Endothelial cell of umbilical vein (primary cell): Measurements from ENCODE around the gene IGF2BP1. TPM values are rescaled to one million over a fixed set of nuclear protein-coding genes. Genes with fewer than 3 reads are reported as not detected.

Experiments
- BruUV-seq: library from RNA; stranded (reverse); fragments of 400-500 nt; replicated peaks from 2 replicates; lab custom pipeline; 2021; lab: Mats Ljungman, UMichigan
- CTCF ChIA-PET: fragments of 300-600, 350-600 bp; sonication (Branson Sonifier 250); formaldehyde crosslinking; loops from one replicate; lab custom pipeline; 2021; ENCODE audit warnings: antibody characterized with exemption, inconsistent platforms; lab: Charles Lee
- POLR2A ChIA-PET: fragments of 300-600, 350-600 bp; sonication (Branson Sonifier 250); formaldehyde crosslinking; loops from one replicate; lab custom pipeline; 2021; ENCODE audit warnings: antibody characterized with exemption, inconsistent platforms; lab: Charles Lee
- DNase-seq: peaks from one replicate; pipeline ENCODE4 v3.0.0-alpha.2; 2011; ENCODE audit warnings: low read depth, low spot score
- FAIRE-seq: peaks from 2 replicates; lab custom pipeline; 2011; peaks lifted over from hg19 to GRCh38; lab: Jason Lieb, UNC
- H2AFZ ChIP-seq: 2 replicates; pipeline ENCODE4 v1.6.0; 2012; ENCODE audit warnings: low read depth, low read length, control low read depth, inconsistent platforms
- H3K27ac ChIP-seq: 2 replicates; pipeline ENCODE4 v1.5.1; 2011; ENCODE audit warnings: low read depth, mild to moderate bottlenecking, control low read depth, low read length, moderate library complexity; ENCODE audit not compliant: insufficient read depth
- H3K27me3 ChIP-seq, 2 experiments: 2 replicates each; pipeline versions ENCODE4 v1.6.0 to v1.6.1; 2011; ENCODE audit warnings: low read length in 2 of 2, mixed read lengths in 1 of 2; ENCODE audit not compliant: control insufficient read depth in 2 of 2, insufficient read depth in 2 of 2
- H3K36me3 ChIP-seq, 2 experiments: 2 replicates in 1 of 2; 3 replicates in 1 of 2; pipeline ENCODE4 v1.5.1; 2011; ENCODE audit warnings: low read length in 2 of 2, mild to moderate bottlenecking in 1 of 2, moderate library complexity in 1 of 2; ENCODE audit not compliant: control insufficient read depth in 2 of 2, insufficient read depth in 2 of 2; ENCODE audit errors: extremely low read depth in 1 of 2
- H3K4me1 ChIP-seq: 3 replicates; pipeline ENCODE4 v1.5.1; 2011; ENCODE audit warnings: mild to moderate bottlenecking, low read length; ENCODE audit not compliant: control insufficient read depth, insufficient read depth; ENCODE audit errors: extremely low read depth
- H3K4me2 ChIP-seq: 2 replicates; pipeline ENCODE4 v1.6.1; 2011; ENCODE audit warnings: low read length, control low read depth, mixed read lengths; ENCODE audit not compliant: insufficient read depth
- H3K4me3 ChIP-seq, 3 experiments: fragments of 200-600 bp in 1 of 3; sonication (generic), shearing (Covaris generic) in 1 of 3; replicated peaks in 1 of 3; 2 replicates each; pipeline ENCODE4 v1.5.1; 2011 to 2016; ENCODE audit warnings: control low read depth in 3 of 3, low read length in 3 of 3, mild to moderate bottlenecking in 2 of 3, inconsistent platforms in 1 of 3, low read depth in 1 of 3, moderate library complexity in 1 of 3; ENCODE audit not compliant: insufficient read depth in 1 of 3
- H3K79me2 ChIP-seq: 2 replicates; pipeline ENCODE4 v1.6.0; 2012; ENCODE audit warnings: low read length, inconsistent platforms; ENCODE audit not compliant: control insufficient read depth, insufficient read depth
- H3K9ac ChIP-seq: replicated peaks from 2 replicates; pipeline ENCODE3; 2011; ENCODE audit warnings: low read length, control low read depth; ENCODE audit not compliant: insufficient read depth; ENCODE audit errors: extremely low read depth
- H3K9me1 ChIP-seq: replicated peaks from 3 replicates; pipeline ENCODE4 v1.6.0; 2011; ENCODE audit warnings: mild to moderate bottlenecking, low read length; ENCODE audit not compliant: control insufficient read depth, insufficient read depth; ENCODE audit errors: extremely low read depth
- H3K9me3 ChIP-seq: replicated peaks from 2 replicates; pipeline ENCODE4 v1.5.1; 2012; ENCODE audit warnings: low read length, inconsistent platforms; ENCODE audit not compliant: control insufficient read depth, insufficient read depth
- H4K20me1 ChIP-seq: replicated peaks from 2 replicates; pipeline ENCODE3; 2011; ENCODE audit warnings: mild to moderate bottlenecking, low read length; ENCODE audit not compliant: control insufficient read depth, insufficient read depth; ENCODE audit errors: extremely low read depth
- EZH2 ChIP-seq: IDR thresholded peaks from 2 replicates; pipeline ENCODE4 v1.6.1; 2012; ENCODE audit warnings: borderline replicate concordance, low read depth, mild to moderate bottlenecking, moderate library complexity, low read length, inconsistent platforms; ENCODE audit not compliant: severe bottlenecking
- FOS ChIP-seq: IDR thresholded peaks from 2 replicates; pipeline ENCODE4 v1.6.1; 2011; ENCODE audit warnings: mild to moderate bottlenecking, low read length, moderate library complexity, borderline replicate concordance; ENCODE audit not compliant: insufficient read depth
- JUN ChIP-seq: IDR thresholded peaks from 2 replicates; pipeline ENCODE4 v1.6.1; 2011; ENCODE audit warnings: borderline replicate concordance, low read depth; ENCODE audit not compliant: insufficient read length, insufficient read depth
- MYC ChIP-seq: IDR thresholded peaks from one replicate; pipeline ENCODE4 v1.6.1; 2011; ENCODE audit warnings: mild to moderate bottlenecking, low read depth, low read length
- POLR2A ChIP-seq: IDR thresholded peaks from 2 replicates; pipeline ENCODE4 v1.6.1; 2012; ENCODE audit warnings: low read depth, mild to moderate bottlenecking, control low read depth, low read length
- POLR2AphosphoS5 ChIP-seq: IDR thresholded peaks from 2 replicates; pipeline ENCODE4 v1.6.1; 2012; ENCODE audit warnings: low read depth, mild to moderate bottlenecking, control low read depth, low read length, moderate library complexity; ENCODE audit not compliant: insufficient read depth
- dilution Hi-C: fragments of 300-500 bp; cut with MboI; formaldehyde crosslinking; loops from one replicate; pipeline ENCODE4 v1.15.0; 2019; ENCODE audit warnings: low sequenced_read_pairs; ENCODE audit not compliant: extremely low pct_ligation_motif_present
- intact Hi-C: fragments of 100-400 bp; cut with micrococcal nuclease; formaldehyde crosslinking; loops from one replicate; pipeline ENCODE4 v1.10.0; 2022
- polyA plus RNA-seq, 4 experiments: library from polyadenylated mRNA; depleted of rRNA in 3 of 4; stranded (reverse) in 3 of 4; unstranded in 1 of 4; fragments of >200 nt; gene quantifications; 2 replicates each; pipeline versions ENCODE4 v1.2.1 to v1.2.3, GENCODE V29; 2011 to 2012; ENCODE audit warnings: missing spikeins in 1 of 4
- total RNA-seq: library from RNA; stranded (reverse); gene quantifications from 2 replicates; pipeline ENCODE4 v1.2.3, GENCODE V29; 2021
- TF ChIP-seq, protein P1 (sequence below): IDR thresholded peaks from 2 replicates; pipeline ENCODE4 v1.6.1; 2011; ENCODE audit not compliant: insufficient read depth, insufficient read length
- TF ChIP-seq, protein P2 (sequence below), 2 donors: IDR thresholded peaks; 1 replicate in 1 of 2; 2 replicates in 1 of 2; pipeline ENCODE4 v1.5.1; 2011; ENCODE audit warnings: low read length in 2 of 2, mild to moderate bottlenecking in 2 of 2, moderate library complexity in 2 of 2, control low read depth in 1 of 2, inconsistent platforms in 1 of 2, low read depth in 1 of 2; ENCODE audit not compliant: insufficient read depth in 1 of 2; ENCODE audit errors: extremely low read depth in 1 of 2

The IGF2BP1 gene
- total and polyA plus RNA-seq, 2 donors (not counting 3 experiments of a cell fraction or from before 2014, with no cell fraction given) = 9.5 to 99.5 TPM

DNA sequence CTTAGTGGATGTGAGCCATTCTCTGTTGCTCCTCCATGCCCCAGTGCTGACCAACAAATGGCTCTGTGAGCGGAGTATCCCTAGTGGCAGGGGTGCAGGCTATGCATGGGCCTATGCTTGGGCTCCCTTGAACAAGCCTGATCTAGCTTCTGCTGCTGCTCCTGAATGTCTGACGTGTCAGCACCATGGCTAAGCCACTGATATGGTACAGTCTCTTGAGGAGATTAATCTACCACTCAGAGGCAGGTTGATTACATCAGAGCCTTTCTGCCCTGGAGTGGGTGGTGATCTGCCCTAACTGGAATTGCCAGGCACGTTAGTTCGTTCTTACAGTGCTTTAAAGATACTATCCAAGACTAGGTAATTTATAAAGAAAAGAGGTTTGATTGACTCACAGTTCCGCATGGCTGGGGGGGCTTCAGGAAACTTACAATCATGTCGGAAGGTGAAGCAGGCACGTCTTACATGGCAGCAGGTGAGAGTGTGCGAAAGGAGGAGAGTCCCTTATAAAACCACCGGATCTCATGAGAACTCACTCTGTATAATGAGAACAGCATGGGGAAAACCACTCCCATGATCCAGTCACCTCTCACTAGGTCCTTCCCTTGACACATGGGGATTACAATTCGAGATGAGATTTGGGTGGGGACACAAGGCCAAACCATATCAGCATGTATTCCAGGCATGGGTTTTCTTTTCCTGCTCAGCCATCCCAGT lies 93.9 kb downstream of the IGF2BP1 start:
- Histone ChIP-seq H3K27me3 (no peaks in the 10 kb centered on the region), H3K9me1 (no peaks in the 10 kb centered on the region), H4K20me1 (no peaks in the 10 kb centered on the region), H3K27ac (no peak overlapping the region), H3K4me1 (no peaks in the 10 kb centered on the region), H3K4me2 (no peak overlapping the region), H3K79me2 (no peaks in the 10 kb centered on the region), H2AFZ (no peak overlapping the region), H3K9ac (no peak overlapping the region), H3K9me3 (no peaks in the 10 kb centered on the region), H3K4me3 (no peak overlapping the region), H3K36me3 (no peaks in the 10 kb centered on the region)
- dilution Hi-C loops (no loop called here), intact Hi-C loops (no loop called here)
- POLR2A ChIA-PET = no interaction called here
- TF ChIP-seq, protein P1, sequence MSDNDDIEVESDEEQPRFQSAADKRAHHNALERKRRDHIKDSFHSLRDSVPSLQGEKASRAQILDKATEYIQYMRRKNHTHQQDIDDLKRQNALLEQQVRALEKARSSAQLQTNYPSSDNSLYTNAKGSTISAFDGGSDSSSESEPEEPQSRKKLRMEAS = no peak
- TF ChIP-seq, protein P2, sequence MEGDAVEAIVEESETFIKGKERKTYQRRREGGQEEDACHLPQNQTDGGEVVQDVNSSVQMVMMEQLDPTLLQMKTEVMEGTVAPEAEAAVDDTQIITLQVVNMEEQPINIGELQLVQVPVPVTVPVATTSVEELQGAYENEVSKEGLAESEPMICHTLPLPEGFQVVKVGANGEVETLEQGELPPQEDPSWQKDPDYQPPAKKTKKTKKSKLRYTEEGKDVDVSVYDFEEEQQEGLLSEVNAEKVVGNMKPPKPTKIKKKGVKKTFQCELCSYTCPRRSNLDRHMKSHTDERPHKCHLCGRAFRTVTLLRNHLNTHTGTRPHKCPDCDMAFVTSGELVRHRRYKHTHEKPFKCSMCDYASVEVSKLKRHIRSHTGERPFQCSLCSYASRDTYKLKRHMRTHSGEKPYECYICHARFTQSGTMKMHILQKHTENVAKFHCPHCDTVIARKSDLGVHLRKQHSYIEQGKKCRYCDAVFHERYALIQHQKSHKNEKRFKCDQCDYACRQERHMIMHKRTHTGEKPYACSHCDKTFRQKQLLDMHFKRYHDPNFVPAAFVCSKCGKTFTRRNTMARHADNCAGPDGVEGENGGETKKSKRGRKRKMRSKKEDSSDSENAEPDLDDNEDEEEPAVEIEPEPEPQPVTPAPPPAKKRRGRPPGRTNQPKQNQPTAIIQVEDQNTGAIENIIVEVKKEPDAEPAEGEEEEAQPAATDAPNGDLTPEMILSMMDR (IDR thresholded peaks at IDR 0.05; ENCODE audit: extremely low read depth in 1 of 2, insufficient read depth in 1 of 2, low read depth in 1 of 2, low read length in 2 of 2) = no peak
- TF ChIP-seq POLR2AphosphoS5 (no peak), POLR2A (no peak), JUN (no peak), EZH2 (no peak), MYC (no peak), FOS (no peak)
- FAIRE-seq (no peak), DNase-seq (no peak)
- BruUV-seq = no TSS peak
- CTCF ChIA-PET = no interaction called here
